Stimulated activated CD8-positive, alpha-beta memory T cell treated with anti-CD3 and anti-CD28 coated beads, Interleukin-12 subunit alpha, Interleukin-12 subunit beta, amount 100 ng/mL, for 24 hours (primary cell): ENCODE data around the gene CRACR2A.

Experiments
- DNase-seq: peaks from one replicate; pipeline ENCODE4 v3.0.0-alpha.2; 2020; ENCODE audit errors: extremely low read depth

Gene CRACR2A

DNA sequence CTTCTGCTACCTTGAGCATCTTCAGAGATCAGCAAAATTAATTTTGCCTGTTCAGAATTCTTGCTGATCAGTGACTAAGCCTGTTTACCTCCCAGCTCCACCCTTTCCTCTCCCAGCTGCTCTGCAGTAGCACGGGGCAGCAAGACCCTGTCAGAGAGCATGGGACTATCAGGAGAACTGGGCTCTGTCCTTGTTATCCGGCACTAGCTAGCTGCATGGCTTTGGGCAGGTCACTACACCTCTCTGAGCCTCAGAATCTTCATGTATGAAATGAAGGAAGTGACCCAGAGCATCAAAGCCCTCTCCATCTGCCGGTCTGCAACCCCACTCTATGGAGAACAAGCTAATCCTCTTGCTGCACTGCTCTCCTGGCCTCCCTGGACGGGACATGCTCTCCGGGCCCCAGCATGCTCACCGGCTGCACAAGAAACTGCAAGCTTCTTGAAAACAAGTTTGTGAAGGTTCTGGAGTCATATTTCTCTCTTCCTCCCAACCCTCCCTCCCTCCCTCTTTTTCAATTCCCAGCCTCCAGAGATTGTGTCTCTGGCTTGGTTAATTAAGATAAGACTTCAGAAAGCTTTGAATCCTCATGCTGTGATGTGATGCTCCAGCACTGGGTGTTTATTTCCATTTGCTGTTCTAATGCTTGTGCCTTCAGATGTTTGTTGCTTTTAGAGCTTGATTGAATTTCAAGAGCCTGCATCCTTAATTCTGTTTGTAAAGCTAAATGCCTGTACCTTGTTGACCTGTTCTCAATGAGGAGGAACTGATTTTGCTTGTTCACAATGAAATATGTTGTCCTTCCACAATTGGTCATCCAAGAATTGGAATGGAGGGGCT, 101.1 kb downstream of the CRACR2A start:
- no peak for DNase-seq

DNA sequence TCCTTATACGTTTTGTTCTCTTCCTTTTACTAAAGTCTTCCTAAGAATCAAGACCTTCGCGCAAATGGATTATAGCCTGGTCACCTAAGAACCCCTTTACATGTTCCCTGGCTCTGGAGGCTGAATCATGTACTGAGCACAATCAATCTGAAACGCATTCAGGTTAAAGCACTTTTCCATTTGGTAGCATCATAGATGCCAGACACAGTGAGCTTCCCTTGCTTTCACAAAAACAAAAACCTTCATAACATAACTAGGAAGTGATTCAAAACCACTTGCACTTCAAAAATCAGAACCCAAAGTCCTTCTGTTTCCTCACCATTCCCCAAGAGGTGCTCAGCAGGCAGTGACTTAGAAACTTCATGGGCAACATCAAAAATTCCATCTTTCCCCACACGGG, 105.4 kb downstream of the CRACR2A start:
- DNase-seq = no peak

DNA sequence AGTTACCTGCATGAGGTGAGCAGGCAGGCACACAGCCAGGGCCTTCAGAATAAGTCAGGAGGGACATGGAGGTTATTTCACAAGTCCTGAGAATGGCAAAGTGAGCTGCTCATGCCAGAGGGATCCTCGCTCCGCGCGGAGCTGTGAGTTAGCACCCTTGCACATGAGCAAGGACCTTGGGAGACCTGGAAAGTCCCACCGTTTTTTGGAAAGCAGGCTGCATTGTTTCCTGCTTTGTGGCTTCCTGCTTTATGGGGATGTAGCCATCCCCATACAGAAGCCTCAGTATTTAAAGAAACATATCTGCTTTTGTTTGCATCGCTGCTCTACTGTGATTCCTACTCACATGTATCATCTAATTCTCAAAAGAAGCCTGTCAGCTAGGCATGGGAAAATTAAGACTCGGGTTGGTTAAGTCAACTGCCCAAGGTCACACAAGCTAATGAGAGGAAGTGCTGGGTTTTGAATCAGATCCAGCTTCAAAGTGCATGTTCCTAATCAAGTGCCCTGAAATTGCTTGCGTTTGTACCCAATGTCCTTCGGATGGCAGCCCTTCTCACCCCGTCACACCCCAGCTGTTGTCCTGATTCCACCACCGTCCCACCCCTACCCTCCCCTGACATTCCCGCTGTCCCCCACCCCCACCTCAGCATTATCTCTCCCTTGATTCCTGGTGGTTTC, 106.2 kb downstream of the CRACR2A start:
- no peak for DNase-seq

DNA sequence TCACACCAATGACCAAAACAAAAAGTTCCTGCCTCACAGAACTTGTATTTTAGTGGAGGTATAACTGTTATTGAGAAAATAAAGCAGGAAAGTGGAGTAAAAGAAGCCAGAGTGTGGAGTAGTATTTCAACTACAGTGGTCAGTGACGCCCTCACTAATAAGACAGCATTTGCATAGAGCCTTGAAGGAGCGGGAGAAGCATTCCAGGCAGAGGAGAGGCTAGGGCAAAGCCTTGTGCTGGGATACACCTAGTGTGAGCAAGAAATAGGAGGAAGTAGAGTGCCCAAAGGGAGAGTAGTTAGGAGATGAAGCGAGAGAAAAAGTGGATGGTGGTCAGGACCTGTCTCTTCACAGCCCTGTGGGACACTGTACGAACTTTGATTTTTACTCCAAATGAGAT, 107.8 kb downstream of the CRACR2A start:
- DNase-seq = no peak

DNA sequence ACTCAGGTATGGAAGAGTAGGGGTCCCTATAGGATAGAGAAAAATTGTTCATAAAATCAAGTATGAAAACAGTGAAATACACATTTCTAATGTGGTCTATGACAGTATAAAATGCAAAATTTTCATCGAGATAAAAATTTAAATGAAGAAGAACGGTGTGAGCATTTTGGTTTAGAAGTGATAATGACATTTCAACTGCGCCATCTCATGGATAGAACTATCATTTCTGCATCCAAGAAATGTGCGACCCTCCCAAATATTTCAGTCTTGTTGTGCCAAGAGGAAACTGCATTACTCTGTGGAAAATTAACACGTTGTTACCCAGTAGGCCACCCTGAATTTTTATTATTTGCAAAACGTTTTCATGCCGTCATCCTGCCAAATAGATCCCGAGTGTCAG, 108.8 kb downstream of the CRACR2A start:
- no peak for DNase-seq

DNA sequence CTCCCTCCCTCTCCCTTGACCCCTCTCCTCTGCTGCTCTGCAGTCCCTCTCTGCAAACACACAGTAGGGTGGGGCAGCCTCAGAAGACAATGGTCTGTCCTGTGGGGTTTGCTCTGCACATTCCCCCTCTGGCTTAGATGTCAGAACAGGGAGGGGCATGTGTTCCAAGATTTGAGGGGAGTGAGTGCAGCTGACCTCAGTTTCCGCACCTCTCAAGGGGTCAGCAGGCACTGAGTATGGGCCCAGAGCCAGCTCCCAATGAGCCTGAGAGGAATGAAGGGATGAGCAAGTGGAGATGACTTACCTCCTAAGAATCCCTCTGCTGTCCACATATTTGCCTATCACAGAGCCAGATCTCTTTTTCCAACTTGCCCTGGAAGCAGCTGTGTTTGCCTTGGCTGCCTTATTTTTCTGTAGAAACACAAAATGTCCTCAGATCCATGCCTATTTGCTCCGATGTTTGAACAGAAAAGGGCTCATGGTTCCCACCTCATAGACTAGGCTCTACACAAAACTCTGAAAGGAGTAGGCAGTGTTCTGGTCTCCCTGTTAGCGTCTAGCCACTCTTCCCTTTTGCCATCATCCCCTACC, 111.4 kb downstream of the CRACR2A start:
- DNase-seq = no peak

DNA sequence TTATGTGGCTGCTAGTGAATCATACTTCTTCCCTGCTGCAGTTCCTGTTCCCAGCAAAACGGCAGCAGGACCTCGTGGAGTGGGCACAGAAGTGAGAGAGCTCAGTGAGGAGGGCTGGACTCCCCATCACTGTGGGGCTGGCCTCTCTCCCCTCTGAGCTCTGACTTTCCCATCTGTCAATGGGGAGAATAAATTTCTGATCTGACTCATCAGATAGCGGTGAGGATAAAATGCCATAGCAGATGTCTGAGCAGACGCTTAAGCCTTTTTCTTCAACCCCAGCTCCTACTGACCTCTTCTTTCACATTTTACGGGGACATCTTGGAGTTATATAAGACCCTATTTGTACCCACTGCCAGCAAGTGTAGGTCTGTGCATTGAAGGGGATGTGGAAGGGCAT, 116.6 kb downstream of the CRACR2A start:
- DNase-seq = no peak

DNA sequence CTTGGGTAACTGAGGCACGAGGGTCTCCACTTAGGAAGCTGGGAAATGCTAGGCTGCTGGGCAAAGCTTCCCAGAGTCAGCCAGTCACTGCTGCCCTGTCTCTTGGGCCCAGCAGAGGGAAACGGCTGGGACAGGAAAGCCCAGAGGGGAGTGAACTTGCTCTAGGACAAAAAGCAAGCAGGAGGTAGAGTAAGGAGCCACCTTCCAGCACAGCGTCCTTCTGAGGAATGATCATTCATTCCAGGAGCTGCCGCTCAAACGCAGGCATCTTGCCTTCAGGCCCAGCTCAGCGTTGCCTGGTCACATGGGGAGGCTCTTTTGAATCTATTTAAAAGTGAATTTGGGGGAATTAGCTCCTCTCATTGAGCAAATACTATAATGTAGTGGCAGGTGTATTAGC, 118.6 kb downstream of the CRACR2A start:
- DNase-seq = no peak

DNA sequence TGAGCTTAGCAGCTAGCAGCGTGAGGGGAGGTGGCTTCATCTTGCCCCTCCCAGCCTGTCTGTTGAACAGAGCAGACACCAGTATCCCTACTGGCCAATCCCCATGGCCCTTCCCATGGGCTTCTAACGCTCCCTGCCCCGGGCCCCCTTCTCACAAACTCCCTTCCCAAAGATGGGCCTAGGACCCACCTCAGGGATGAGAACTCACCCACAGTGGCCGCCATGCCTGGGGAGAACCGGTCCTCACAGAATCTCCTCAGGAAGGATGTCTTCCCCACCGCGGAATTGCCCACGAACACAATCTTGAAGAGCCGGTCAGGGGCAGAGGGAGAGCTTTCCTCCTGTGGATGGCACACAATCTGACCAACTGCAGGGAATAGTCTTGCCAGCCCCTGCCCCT, 119.5 kb downstream of the CRACR2A start:
- DNase-seq = no peak

DNA sequence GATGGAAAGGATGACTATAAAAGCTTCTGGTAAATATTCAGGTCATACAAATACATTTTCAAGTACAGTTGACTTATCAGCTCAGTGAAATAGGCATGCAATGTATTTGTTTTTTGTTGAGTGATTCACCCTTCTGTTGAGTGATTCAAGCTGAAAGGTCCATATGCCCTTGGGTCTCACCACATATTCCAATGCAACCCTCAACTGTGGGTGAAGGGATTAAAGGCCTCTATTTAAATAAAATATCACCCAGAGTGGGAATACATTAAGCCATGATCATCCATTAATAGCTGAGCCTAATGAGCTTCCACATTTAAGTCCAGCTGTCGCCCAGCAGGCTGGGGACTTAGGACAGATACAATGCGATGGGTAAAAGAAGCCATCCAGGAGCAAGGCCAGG, 120.2 kb downstream of the CRACR2A start:
- no peak for DNase-seq

DNA sequence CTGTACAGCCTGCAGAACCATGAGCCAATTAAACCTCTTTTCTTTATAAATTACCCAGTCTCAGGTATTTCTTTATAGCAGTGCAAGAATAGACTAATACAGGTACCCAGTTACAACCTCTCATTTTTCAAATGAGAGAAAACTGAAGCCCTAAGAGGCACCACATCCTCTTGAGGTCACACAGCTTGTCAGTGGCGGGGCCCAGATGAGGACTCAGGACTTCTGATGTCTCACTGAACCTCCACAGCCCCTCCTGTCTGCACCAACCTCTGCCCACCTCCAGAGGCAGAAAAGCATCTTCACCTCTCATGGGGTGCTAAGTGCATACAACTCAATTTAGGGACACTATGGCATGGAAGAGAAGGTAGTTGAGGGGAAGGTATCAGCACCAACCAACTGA, 120.7 kb downstream of the CRACR2A start:
- DNase-seq = no peak

DNA sequence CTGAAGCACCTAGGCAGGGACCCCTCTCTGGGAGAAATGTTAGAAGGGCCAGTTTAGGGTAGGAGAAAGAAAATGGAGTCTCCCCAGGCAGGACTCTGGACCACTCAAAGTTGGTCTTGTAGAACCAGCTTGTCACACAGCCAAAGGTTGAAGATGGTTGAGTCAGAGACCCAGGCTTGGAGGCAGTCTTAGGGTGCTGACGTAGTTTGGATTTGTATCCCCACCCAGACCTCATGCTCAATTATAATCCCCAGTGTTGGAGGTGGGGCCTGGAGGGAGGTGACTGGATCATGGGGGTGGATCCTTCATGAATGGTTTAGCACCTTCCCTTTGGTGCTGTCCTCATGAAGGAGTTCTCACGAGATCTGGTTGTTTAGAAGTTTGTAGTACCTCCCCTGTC, 121.2 kb downstream of the CRACR2A start:
- no peak for DNase-seq

DNA sequence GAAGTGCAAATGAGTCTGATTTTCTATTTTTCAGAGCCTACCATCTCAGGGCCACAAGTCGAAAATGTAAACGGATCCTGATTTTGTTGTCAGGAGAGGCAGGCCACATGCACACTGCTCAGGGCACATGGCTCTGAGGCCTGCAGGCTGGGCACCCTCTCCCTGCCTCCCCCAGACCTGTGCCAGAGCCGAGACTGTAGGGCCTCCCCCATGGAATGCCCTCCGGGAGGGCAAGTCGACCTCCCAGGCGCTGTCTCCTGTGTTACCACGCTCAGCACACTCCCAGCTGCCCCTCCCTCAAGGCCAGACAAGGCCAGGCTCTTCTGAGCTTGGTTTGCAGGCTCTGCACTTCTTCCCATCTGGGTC, 121.7 kb downstream of the CRACR2A start:
- DNase-seq = no peak

DNA sequence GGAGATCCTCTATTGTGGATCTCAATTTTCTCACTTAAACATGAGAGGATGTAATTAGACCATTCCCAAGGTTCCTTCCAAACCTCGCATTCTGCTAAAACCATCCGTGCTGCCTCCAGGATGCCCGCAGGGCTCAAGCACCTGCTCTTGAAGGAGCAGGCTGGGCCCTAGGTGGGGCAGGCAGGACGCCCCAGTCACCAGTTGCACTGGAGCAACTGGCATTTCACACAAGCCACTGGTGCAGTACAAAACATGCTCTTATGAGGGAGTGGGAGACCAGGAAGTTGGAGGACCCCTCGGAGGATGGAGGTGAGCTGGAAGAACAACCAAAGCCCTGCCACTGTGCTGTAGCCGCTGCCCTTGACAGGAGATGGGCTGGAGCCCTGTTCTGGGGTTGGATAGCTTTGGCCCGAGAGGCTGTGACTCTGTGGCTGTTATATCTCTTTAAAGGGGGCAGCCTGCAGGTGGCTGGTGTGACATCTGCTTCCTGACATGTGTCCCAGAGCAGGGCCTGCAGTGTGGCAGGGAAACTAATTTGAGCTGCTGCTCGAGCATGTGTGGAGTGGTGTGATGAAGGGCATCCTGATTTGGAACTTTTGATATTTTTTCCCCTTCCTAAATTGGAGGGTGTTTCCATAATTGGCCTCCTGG, 122.2 kb downstream of the CRACR2A start:
- DNase-seq = no peak

DNA sequence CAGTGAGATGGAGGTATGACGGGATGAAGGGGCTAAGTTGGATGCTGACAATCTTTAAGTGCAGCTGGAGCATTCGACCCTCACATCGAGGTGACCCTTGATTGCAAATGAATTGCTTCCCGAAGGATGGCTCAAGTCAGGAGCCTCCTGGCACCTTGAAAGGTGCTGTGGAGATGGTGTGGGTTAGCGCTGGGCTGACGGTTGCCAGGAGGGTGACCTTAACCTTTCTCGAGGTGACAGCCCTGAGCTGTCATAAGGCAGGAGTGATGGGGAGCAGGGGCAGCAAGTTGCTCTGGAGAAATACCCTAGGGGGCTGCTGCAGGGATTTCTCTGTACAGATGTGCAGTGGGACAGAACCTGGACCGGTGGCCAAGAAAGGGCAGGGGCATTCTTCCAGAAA, 122.8 kb downstream of the CRACR2A start:
- no peak for DNase-seq

DNA sequence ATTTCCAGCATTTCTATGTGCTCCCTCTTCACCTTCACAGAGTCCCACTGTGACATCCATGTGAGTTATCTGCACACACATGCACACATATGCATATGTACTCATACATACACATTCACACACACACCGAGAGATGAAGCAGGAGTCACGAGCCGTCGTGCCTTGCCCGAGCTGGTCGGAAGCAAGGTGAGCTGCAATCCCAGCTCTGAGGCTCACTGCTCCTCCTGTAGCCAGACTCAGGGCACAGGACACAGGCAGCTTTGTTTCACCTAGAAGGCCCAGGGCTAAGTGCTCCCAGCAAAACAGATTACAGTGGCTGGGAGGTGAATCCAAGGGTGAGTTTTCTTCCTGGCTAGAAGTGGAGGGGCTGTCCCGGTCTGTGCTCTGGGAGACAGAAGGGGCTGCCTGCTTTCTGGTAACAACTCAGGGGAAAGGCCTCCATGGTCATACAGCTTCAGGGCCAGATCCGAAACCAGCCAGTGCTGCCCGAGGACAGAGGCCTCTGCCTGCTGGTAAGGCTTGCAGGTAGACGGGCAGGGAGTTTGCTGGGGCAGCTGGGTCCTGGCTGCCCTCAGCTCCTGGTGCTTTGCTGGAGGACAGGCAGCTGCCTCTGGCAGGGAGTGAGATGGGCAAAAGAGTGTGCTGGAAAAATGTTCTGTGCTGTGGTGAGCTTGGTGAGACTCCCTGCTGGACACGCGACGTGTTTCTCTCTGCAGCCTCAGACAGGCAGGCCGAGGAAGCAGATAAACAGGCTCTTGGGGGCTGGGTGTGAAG, 123.7 kb downstream of the CRACR2A start:
- DNase-seq = no peak

DNA sequence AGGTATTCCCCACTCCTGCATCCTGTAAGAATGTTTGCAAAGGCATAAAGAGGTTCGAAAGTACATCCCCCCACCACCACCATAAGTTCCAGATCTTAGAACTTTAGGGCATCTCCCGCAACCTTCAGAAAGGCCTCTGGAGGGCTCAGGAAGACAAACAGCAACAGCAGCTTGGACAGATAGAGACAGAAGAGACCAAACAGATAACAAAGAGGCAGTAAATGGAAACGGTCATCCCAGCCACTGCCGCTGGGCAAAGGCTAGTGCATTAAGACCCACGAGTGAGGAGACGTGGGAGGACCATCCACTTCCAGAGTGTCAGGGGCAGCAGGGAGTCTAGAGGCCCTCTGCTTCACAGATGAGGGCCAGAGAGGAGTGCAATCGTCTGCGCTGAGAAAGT, 124.3 kb downstream of the CRACR2A start:
- DNase-seq = no peak

DNA sequence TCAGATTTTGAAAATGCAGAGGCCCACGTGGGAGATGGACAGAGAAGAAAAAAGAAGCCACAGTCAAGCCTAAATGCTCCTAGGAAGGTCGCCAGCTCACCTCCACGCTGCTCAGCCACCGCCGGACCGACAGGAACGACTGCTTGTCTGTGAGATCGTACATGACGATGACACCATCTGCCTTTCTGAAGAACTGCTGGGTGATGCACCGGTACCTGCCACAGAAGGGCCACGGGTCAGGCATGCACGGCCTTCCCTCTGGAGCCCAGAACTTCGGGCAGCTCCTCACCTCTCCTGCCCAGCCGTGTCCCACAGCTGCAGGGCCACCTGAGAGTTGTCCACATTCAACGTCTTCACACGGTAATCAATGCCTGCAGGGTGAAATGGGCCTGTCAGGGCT, 125.6 kb downstream of the CRACR2A start:
- DNase-seq = no peak

DNA sequence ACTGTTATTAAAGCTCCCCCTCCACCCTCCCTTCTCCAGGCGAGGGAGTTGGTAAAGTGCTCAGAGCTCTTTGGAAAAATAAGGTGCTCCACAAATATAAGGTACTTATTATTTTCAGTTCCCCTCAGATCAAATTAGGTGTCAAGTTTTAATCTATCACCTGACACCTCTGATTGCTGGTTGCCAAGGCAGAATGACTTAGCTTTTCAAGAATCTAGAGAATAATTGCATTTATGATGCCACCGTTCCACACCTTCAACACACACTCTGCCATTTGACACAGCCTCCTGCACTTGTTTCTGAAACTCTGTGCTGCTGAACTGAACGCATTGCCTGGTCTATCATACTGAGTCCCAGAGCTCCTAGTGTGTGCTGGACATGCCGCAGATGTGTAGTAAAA, 128.6 kb downstream of the CRACR2A start:
- no peak for DNase-seq

DNA sequence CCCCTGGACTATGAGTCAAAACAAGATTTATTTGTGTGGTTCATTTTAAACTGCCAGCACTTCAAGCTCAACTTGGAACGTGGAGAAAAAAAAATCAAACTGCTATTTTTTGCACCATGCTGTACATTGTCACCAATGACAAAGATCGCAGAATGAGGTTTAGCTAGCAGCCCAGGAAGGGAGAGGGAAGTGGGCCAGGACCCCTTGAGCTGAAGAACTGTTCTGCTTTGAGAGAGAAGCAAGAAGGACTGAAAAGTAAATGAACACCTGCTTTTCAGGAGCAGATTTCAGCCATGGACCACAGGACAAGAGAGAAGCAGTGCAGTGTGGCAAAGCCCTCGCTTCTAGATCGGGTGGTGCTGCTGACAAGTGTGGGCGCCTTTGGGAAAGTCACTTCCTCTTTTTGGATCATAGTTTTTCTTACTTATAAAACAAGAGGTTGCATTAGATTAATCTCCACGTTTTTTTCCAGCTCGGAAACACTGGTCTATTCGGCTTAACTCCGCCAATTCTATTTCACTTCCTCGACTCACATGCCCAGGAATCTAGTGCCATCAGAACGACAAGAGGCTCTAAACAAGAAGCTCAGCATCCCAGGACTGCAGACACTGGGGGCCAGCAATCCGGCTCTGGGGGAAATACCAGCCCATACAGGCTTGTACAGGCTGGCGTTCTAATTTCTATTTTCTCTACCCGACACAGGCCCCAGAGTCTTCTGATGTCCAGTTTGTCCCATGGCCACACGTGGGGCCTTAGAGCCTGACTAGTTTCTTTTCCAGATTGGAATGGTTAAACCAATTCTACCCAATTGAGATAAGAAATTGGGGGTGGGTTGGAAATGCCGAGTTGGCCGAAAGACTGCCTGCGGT, 129.9 kb downstream of the CRACR2A start:
- DNase-seq = no peak
